Measurements from ENCODE around the gene DPH1. TPM values are rescaled to one million over a fixed set of nuclear protein-coding genes. Genes with fewer than 3 reads are reported as not detected.

Gene DPH1
- total and polyA plus RNA-seq, 2 donors (not counting 1 experiment from before 2014, with no cell fraction given): 23.1 to 28.5 TPM

- TF ChIP-seq, protein P1, sequence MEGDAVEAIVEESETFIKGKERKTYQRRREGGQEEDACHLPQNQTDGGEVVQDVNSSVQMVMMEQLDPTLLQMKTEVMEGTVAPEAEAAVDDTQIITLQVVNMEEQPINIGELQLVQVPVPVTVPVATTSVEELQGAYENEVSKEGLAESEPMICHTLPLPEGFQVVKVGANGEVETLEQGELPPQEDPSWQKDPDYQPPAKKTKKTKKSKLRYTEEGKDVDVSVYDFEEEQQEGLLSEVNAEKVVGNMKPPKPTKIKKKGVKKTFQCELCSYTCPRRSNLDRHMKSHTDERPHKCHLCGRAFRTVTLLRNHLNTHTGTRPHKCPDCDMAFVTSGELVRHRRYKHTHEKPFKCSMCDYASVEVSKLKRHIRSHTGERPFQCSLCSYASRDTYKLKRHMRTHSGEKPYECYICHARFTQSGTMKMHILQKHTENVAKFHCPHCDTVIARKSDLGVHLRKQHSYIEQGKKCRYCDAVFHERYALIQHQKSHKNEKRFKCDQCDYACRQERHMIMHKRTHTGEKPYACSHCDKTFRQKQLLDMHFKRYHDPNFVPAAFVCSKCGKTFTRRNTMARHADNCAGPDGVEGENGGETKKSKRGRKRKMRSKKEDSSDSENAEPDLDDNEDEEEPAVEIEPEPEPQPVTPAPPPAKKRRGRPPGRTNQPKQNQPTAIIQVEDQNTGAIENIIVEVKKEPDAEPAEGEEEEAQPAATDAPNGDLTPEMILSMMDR (conservative IDR thresholded peaks at IDR 0.05 in 1 of 2, IDR thresholded peaks at IDR 0.05 in 1 of 2; ENCODE audit: low read depth in 1 of 2, low read length in 2 of 2): no peak
- no peak for TF ChIP-seq EZH2 (IDR thresholded peaks at IDR 0.05; ENCODE audit: low read length, missing control alignments)
- no peak for DNase-seq (ENCODE audit: low read depth in 2 of 2)
Measured at GRCh38 chr17:2018716-2019510, 11.0 kb upstream of the DPH1 start.

GRCh38 chr17:2019723-2020122 lies 10.2 kb upstream of the DPH1 start:
- no peak overlapping the region for H3K4me3 ChIP-seq (replicated peaks in 1 of 4; ENCODE audit: control extremely low read depth in 1 of 4, insufficient read depth in 1 of 4, low read depth in 3 of 4, low read length in 4 of 4)
- no peak overlapping the region for H3K9ac ChIP-seq (ENCODE audit: insufficient read depth, low read length)
- H2AFZ ChIP-seq (ENCODE audit: low read length): no peak overlapping the region
- no peak overlapping the region for H3K4me2 ChIP-seq (ENCODE audit: extremely low read depth, insufficient read depth, low read length)
- peaks cover 43% of the 10 kb centered on the region for H3K27me3 ChIP-seq (ENCODE audit: control insufficient read depth, insufficient read depth, low read length)
- H3K36me3 ChIP-seq (ENCODE audit: control insufficient read depth, insufficient read depth, low read length): no peaks in the 10 kb centered on the region
- no peaks in the 10 kb centered on the region for H3K4me1 ChIP-seq (ENCODE audit: control insufficient read depth, extremely low read depth, insufficient read depth, low read length)
- H3K27ac ChIP-seq (ENCODE audit: insufficient read depth, low read length): no peak overlapping the region
- no peaks in the 10 kb centered on the region for H4K20me1 ChIP-seq (ENCODE audit: control insufficient read depth, extremely low read depth, insufficient read depth, low read length)
- H3K9me3 ChIP-seq (ENCODE audit: control insufficient read depth, insufficient read depth, low read depth, low read length): no peaks in the 10 kb centered on the region
- TF ChIP-seq EZH2 (IDR thresholded peaks at IDR 0.05; ENCODE audit: low read length, missing control alignments): no peak
- TF ChIP-seq, protein P1 (conservative IDR thresholded peaks at IDR 0.05 in 1 of 2, IDR thresholded peaks at IDR 0.05 in 1 of 2; ENCODE audit: low read depth in 1 of 2, low read length in 2 of 2): no peak
- DNase-seq (ENCODE audit: low read depth in 2 of 2): no peak
- no peaks in the 10 kb centered on the region for H3K79me2 ChIP-seq (ENCODE audit: control insufficient read depth, insufficient read depth, low read length)

More at GRCh38 chr17:2018716-2019510, 11.0 kb upstream of the DPH1 start:
- Histone ChIP-seq H3K36me3 (ENCODE audit: control insufficient read depth, insufficient read depth, low read length) (no peaks in the 10 kb centered on the region), H4K20me1 (ENCODE audit: control insufficient read depth, extremely low read depth, insufficient read depth, low read length) (no peaks in the 10 kb centered on the region), H3K27ac (ENCODE audit: insufficient read depth, low read length) (no peak overlapping the region), H3K27me3 (ENCODE audit: control insufficient read depth, insufficient read depth, low read length) (peaks cover 40% of the 10 kb centered on the region), H2AFZ (ENCODE audit: low read length) (no peak overlapping the region), H3K9ac (ENCODE audit: insufficient read depth, low read length) (no peak overlapping the region), H3K4me2 (ENCODE audit: extremely low read depth, insufficient read depth, low read length) (no peak overlapping the region), H3K79me2 (ENCODE audit: control insufficient read depth, insufficient read depth, low read length) (no peaks in the 10 kb centered on the region), H3K4me3 (replicated peaks in 1 of 4; ENCODE audit: control extremely low read depth in 1 of 4, insufficient read depth in 1 of 4, low read depth in 3 of 4, low read length in 4 of 4) (no peak overlapping the region), H3K4me1 (ENCODE audit: control insufficient read depth, extremely low read depth, insufficient read depth, low read length) (no peaks in the 10 kb centered on the region), H3K9me3 (ENCODE audit: control insufficient read depth, insufficient read depth, low read depth, low read length) (no peaks in the 10 kb centered on the region)

DNA sequence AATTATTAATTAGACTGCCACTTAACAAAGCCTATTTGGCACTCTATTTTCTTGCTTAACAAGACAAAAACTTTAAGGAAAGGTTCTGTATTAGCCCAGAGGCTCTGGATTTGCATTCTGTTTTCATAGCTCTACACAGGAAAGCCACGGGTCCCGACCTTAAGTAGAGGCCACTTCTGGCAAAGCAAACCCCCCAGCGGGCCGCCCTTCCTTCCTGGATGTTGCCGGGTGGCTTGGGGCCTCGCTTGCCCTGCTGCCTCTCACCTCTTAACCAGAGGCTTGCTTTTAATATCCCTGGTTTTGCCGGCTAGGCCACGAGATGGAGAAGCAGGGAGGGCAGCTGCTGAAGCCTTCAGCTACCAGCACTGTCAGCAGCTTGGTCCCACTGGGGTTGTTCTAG lies 9.2 kb upstream of the DPH1 start:
- Histone ChIP-seq H3K9ac (ENCODE audit: insufficient read depth, low read length) (no peak overlapping the region), H3K9me3 (ENCODE audit: control insufficient read depth, insufficient read depth, low read depth, low read length) (no peaks in the 10 kb centered on the region), H3K36me3 (ENCODE audit: control insufficient read depth, insufficient read depth, low read length) (no peaks in the 10 kb centered on the region), H3K27ac (ENCODE audit: insufficient read depth, low read length) (no peak overlapping the region), H3K4me2 (ENCODE audit: extremely low read depth, insufficient read depth, low read length) (no peak overlapping the region), H4K20me1 (ENCODE audit: control insufficient read depth, extremely low read depth, insufficient read depth, low read length) (no peaks in the 10 kb centered on the region), H2AFZ (ENCODE audit: low read length) (no peak overlapping the region), H3K27me3 (ENCODE audit: control insufficient read depth, insufficient read depth, low read length) (peaks cover 43% of the 10 kb centered on the region), H3K4me1 (ENCODE audit: control insufficient read depth, extremely low read depth, insufficient read depth, low read length) (peaks cover 4% of the 10 kb centered on the region), H3K79me2 (ENCODE audit: control insufficient read depth, insufficient read depth, low read length) (no peaks in the 10 kb centered on the region), H3K4me3 (replicated peaks in 1 of 4; ENCODE audit: control extremely low read depth in 1 of 4, insufficient read depth in 1 of 4, low read depth in 3 of 4, low read length in 4 of 4) (no peak overlapping the region)
- no peak for DNase-seq (ENCODE audit: low read depth in 2 of 2)
- TF ChIP-seq, protein P1 (conservative IDR thresholded peaks at IDR 0.05 in 1 of 2, IDR thresholded peaks at IDR 0.05 in 1 of 2; ENCODE audit: low read depth in 1 of 2, low read length in 2 of 2): no peak
- no peak for TF ChIP-seq EZH2 (IDR thresholded peaks at IDR 0.05; ENCODE audit: low read length, missing control alignments)

All from fibroblast of lung (primary cell).